Sigmoid colon (tissue), 7 donors: ENCODE data around the gene SULT2B1. TPM values are rescaled to one million over a fixed set of nuclear protein-coding genes. Genes with fewer than 3 reads are reported as not detected.
A peak's percentile ranks its signal among the peaks of the same experiment; 100 is the strongest.

Experiments
- DNase-seq: peaks from one replicate; pipeline ENCODE4 v3.0.0-alpha.2; 2019
- H3K27ac ChIP-seq, 4 donors: fragments of 200-600 bp; sonication (generic); one replicate each; pipeline ENCODE4 v1.5.1; 2016 to 2019; ENCODE audit warnings: mild to moderate bottlenecking in 1 of 4
- H3K27me3 ChIP-seq, 3 donors: fragments of 200-600 bp; sonication (generic); one replicate each; pipeline ENCODE4 v1.5.1; 2019; ENCODE audit warnings: mild to moderate bottlenecking in 1 of 3
- H3K36me3 ChIP-seq, 4 donors: fragments of 200-600 bp; sonication (generic); one replicate each; pipeline ENCODE4 v1.5.1; 2016 to 2019
- H3K4me1 ChIP-seq, 4 donors: fragments of 200-600 bp; sonication (generic); one replicate each; pipeline ENCODE4 v1.5.1; 2017 to 2019
- H3K4me3 ChIP-seq, 4 donors: fragments of 200-600 bp; sonication (generic); one replicate each; pipeline ENCODE4 v1.5.1; 2017 to 2019; ENCODE audit warnings: mild to moderate bottlenecking in 2 of 4, moderate library complexity in 1 of 4
- H3K9me3 ChIP-seq, 4 donors: fragments of 200-600 bp in 3 of 4; sonication (generic) in 3 of 4; one replicate each; pipeline versions ENCODE4 v1.5.1 to v1.6.1; 2013 to 2019
- EP300 ChIP-seq, 4 donors: sonication (generic); formaldehyde crosslinking; IDR thresholded peaks; one replicate each; pipeline ENCODE4 v1.6.1; 2017; ENCODE audit warnings: antibody characterized with exemption in 4 of 4
- POLR2A ChIP-seq, 2 donors: fragments of 450-650 bp; IDR thresholded peaks; one replicate each; pipeline ENCODE4 v1.6.1; 2016; ENCODE audit warnings: antibody characterized with exemption in 2 of 2, mild to moderate bottlenecking in 2 of 2, moderate library complexity in 2 of 2
- POLR2AphosphoS5 ChIP-seq, 4 donors: sonication (generic); formaldehyde crosslinking; IDR thresholded peaks; one replicate each; pipeline ENCODE4 v1.6.1; 2017; ENCODE audit warnings: antibody characterized with exemption in 4 of 4
- WGBS, 2 donors: extraction: QIAGEN DNeasy Blood & Tissue Kit; methylation state at CpG; one replicate each; pipeline ENCODE4 v1.1.7; 2013; 5-methylcytosine and 5-hydroxymethylcytosine counted together
- intact Hi-C: fragments of 100-400 bp; cut with DNase I; formaldehyde crosslinking; loops from one replicate; pipeline ENCODE4 v1.15.1; 2023
- polyA plus RNA-seq, 3 donors: library from polyadenylated mRNA; stranded (reverse); fragments of 200-250 nt; gene quantifications; one replicate each; pipeline ENCODE4 v1.2.3, GENCODE V29; 2013
- total RNA-seq, 4 donors: library from RNA; depleted of rRNA; stranded (reverse); fragments of >200 nt; gene quantifications; one replicate each; pipeline ENCODE4 v1.1.0, GENCODE V29; 2016
- TF ChIP-seq, protein P1 (sequence below), 4 experiments: fragments of 450-650 bp in 3 of 4; fragments of 200-600 bp in 1 of 4; IDR thresholded peaks; one replicate each; pipeline ENCODE4 v1.5.1; 2016 to 2019; ENCODE audit warnings: antibody characterized with exemption in 4 of 4, mild to moderate bottlenecking in 3 of 4, moderate library complexity in 2 of 4
- donor health status: healthy with polysubstance abuse.
- donor health status: Bipolar disorder and iron deficiency.
- donor health status: healthy.

The SULT2B1 gene
- total and polyA plus RNA-seq, 7 donors, result 0.82 to 2.8 (median 1.8) TPM; not detected in 3

DNA sequence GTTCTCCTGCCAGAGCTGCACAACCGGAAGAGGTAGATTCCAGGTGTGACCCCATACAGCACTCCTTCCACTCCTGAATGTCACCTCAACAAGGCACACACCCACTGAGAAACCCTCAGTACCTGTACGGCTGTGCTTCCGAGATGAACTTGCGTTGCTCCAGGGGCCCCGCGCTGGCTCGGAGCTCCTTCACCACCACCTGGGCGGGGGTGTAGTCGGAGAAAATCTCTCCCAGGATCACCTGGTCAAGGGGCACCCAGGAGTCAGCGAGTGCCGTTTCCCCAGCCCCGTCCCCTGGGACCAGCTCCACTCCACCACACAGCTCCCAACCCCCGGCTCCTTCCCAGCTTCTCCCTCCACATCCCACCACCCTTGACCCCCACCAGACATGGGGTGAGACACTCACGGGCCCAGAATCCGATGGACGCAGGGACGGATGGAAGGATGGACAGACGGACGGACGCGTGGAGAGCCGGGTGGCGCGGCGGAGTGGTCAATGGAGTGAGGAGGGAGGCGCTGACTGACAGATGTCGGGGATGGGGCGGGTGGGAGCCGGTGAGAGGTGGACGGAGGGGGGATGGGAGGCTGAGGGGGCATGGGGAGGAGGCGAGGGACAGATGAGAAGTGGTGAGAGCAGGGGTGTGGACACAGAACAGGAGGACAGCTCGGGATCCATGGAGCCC lies 43.1 kb upstream of the SULT2B1 start:
- Histone ChIP-seq H3K27ac (no peak overlapping the region), H3K9me3 (no peaks in the 10 kb centered on the region), H3K4me3 (no peak overlapping the region), H3K36me3 (no peaks in the 10 kb centered on the region), H3K27me3 (peaks cover 18 to 39% (median 36%) of the 10 kb centered on the region in 3 donors), H3K4me1 (peaks cover 0 to 18% (median 15%) of the 10 kb centered on the region in 4 donors)
- no peak for DNase-seq
- TF ChIP-seq, protein P1, sequence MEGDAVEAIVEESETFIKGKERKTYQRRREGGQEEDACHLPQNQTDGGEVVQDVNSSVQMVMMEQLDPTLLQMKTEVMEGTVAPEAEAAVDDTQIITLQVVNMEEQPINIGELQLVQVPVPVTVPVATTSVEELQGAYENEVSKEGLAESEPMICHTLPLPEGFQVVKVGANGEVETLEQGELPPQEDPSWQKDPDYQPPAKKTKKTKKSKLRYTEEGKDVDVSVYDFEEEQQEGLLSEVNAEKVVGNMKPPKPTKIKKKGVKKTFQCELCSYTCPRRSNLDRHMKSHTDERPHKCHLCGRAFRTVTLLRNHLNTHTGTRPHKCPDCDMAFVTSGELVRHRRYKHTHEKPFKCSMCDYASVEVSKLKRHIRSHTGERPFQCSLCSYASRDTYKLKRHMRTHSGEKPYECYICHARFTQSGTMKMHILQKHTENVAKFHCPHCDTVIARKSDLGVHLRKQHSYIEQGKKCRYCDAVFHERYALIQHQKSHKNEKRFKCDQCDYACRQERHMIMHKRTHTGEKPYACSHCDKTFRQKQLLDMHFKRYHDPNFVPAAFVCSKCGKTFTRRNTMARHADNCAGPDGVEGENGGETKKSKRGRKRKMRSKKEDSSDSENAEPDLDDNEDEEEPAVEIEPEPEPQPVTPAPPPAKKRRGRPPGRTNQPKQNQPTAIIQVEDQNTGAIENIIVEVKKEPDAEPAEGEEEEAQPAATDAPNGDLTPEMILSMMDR (IDR thresholded peaks at IDR 0.05), result no peak
- TF ChIP-seq POLR2AphosphoS5 (IDR thresholded peaks at IDR 0.05) (no peak), EP300 (IDR thresholded peaks at IDR 0.05) (no peak), POLR2A (IDR thresholded peaks at IDR 0.05) (no peak)
- WGBS, 2 donors, result 61 to 84% methylated on average over 32 of the region's 32 CpGs
- intact Hi-C loops, result no loop called here

DNA sequence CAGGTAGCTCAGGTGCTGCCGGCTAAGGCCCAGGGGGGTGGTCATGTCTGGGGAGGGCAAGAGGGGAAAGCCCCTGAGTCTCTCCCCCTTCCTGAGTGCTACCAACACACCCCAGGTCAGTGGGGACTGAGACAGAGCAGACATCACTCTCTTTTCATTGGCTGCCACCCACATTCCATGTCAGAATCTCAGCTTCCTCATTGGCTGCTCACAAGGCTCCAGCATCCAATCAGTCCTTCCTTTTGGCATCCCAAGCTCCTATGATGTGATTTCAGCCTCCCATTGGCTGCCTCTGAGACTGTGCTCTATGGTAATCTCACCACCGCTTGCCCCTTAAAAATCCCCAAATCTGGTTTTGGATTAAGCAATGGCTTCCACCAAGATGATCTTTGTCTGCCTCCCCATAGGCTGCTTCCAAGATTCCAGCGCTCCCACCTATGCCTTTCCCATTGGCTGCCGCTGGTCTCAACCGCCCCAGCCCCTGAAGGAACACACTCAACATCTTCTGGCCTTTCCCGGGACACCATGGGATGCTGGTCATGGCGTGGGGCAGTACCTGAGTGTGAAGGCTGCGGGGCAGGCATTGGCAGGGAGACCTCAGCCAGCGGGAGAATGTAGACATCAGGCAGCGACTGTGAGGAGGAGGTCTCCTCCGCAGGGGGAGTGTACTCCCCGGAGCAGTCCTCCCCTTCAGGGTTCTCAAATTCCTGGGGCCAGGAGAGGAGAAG lies 42.3 kb upstream of the SULT2B1 start:
- no peaks in the 10 kb centered on the region for H3K36me3 ChIP-seq
- intact Hi-C loops, result loop anchor here (5.0 kb wide), 1 partner anchor 58 kb away; no protein-coding TSS in a partner anchor
- DNase-seq, result no peak
- H3K4me3 ChIP-seq, result no peak overlapping the region
- no peak overlapping the region for H3K27ac ChIP-seq
- TF ChIP-seq POLR2AphosphoS5 (IDR thresholded peaks at IDR 0.05), result no peak
- no peak for TF ChIP-seq POLR2A (IDR thresholded peaks at IDR 0.05)
- no peak for TF ChIP-seq EP300 (IDR thresholded peaks at IDR 0.05)
- TF ChIP-seq, protein P1 (IDR thresholded peaks at IDR 0.05), result no peak
- H3K27me3 ChIP-seq, result peaks cover 18 to 43% (median 41%) of the 10 kb centered on the region in 3 donors
- no peaks in the 10 kb centered on the region for H3K9me3 ChIP-seq
- peaks cover 0 to 20% (median 15%) of the 10 kb centered on the region in 4 donors for H3K4me1 ChIP-seq
- WGBS, 2 donors, result 77 to 80% methylated on average over 12 of the region's 12 CpGs

DNA sequence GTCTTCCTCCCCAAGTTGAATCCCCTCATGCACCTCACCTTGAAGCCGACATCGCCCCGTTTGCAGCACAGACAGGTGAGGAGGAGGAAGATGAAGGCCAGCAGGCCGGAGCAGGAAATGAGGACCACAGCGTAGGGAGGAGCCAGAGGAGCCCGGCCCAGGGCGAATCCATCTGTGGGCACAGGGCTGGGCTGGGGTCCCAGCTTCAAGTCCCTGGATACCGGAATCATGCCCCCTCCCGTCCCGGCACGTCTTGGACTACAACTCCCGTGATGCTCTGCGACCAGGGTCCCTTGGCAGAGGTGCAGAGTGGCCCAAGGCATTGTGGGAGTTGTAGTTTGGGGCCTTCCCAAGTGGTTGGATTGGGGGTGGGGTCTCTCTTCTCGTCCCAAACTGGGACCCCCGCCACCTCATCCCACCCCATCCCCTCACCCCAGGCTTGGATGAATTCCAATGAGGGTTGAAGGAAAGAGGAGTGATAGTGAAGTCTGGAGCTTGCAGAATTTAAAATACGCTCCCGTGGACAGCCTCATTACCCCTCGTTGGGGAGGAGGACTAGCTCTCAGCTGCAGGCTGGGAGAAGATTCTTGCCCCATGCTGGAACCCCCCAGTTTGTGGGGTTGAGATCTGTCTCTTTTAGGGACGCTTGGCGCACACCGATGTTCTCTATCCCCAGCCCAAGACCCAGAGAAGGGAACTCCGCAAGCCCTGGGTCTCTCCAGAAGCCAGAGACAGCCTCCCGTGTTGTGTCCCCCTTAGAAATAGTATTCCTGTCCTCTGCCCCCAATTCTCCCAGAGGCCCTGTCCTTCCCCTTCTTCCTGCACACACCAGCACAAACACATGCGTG lies 41.3 kb upstream of the SULT2B1 start:
- DNase-seq, result peak; percentile 82
- no peaks in the 10 kb centered on the region for H3K36me3 ChIP-seq
- intact Hi-C loops, result loop anchor here (5.0 kb wide), 1 partner anchor 57 kb away; no protein-coding TSS in a partner anchor
- peaks cover 18 to 43% (median 41%) of the 10 kb centered on the region in 3 donors for H3K27me3 ChIP-seq
- H3K4me1 ChIP-seq, result peaks cover 0 to 20% (median 15%) of the 10 kb centered on the region in 4 donors
- TF ChIP-seq, protein P1 (IDR thresholded peaks at IDR 0.05), result no peak
- no peak for TF ChIP-seq POLR2A (IDR thresholded peaks at IDR 0.05)
- TF ChIP-seq POLR2AphosphoS5 (IDR thresholded peaks at IDR 0.05), result peak in 1 of 4 donors; percentile 9
- no peak for TF ChIP-seq EP300 (IDR thresholded peaks at IDR 0.05)
- H3K4me3 ChIP-seq, result peak overlapping the region in 1 of 4 donors; percentile 15
- WGBS, 2 donors, result 12 to 21% methylated on average over 24 of the region's 24 CpGs
- no peaks in the 10 kb centered on the region for H3K9me3 ChIP-seq
- H3K27ac ChIP-seq, result no peak overlapping the region

DNA sequence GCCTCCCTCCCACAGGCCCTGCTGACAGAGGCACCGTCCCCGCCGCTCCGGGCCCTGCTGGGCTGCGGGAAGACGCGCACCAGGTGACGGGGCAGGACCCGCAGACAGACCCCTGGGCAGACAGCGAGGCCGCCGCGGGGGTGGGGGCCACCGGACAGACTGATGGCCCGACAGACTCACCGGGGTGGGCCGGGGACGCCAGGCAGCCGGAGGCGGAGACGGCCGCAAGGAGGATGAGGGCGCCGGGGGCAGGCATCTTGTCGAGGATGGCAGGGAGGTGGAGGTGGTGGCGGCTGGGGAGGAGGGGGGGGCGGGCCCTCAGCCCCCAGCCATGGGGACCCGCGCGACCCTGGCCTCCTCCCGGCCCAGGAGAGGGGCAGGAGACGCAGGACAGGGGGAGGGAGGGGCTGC lies 40.6 kb upstream of the SULT2B1 start:
- peaks cover 18 to 43% (median 41%) of the 10 kb centered on the region in 3 donors for H3K27me3 ChIP-seq
- intact Hi-C loops, result loop anchor here (5.0 kb wide), 1 partner anchor 56 kb away; no protein-coding TSS in a partner anchor
- no peaks in the 10 kb centered on the region for H3K36me3 ChIP-seq
- H3K27ac ChIP-seq, result no peak overlapping the region
- TF ChIP-seq POLR2A (IDR thresholded peaks at IDR 0.05) (no peak), POLR2AphosphoS5 (IDR thresholded peaks at IDR 0.05) (no peak), EP300 (IDR thresholded peaks at IDR 0.05) (no peak)
- TF ChIP-seq, protein P1 (IDR thresholded peaks at IDR 0.05), result no peak
- 3 to 6% methylated on average over 32 of the region's 32 CpGs for WGBS, 2 donors
- H3K4me1 ChIP-seq, result peaks cover 0 to 20% (median 15%) of the 10 kb centered on the region in 4 donors
- no peak for DNase-seq
- no peaks in the 10 kb centered on the region for H3K9me3 ChIP-seq
- H3K4me3 ChIP-seq, result peak overlapping the region in 1 of 4 donors; percentile 15
